HEK293 (cell line): ENCODE data around the gene MDP1.
"Not testable (repeated sequence)": the region's sequence is repeated elsewhere in the genome, so short reads cannot be mapped to it uniquely, and the experiment has no call there.

Experiments used
- CTCF ChIA-PET: fragments of 350-600 bp; formaldehyde crosslinking; extraction: SDS; loops from one replicate; lab custom pipeline; 2021; ENCODE audit warnings: antibody characterized with exemption; lab: Yijun Ruan, JAX
- POLR2A ChIA-PET: fragments of 300-600 bp; formaldehyde crosslinking; extraction: SDS; loops from one replicate; lab custom pipeline; 2020; ENCODE audit warnings: antibody characterized with exemption, inconsistent platforms; lab: Yijun Ruan, JAX
- H3K27ac ChIP-seq: fragments of 200-500 bp; sonication (Bioruptor generic); 2 replicates; pipeline ENCODE4 v1.5.1; 2014; ENCODE audit warnings: low read depth, low read length, control low read depth, inconsistent platforms; ENCODE audit errors: extremely low read depth
- H3K36me3 ChIP-seq, 2 experiments: fragments of 200-500 bp in 1 of 2; sonication (Bioruptor generic) in 1 of 2; 1 replicate in 1 of 2; 2 replicates in 1 of 2; pipeline ENCODE4 v1.5.1; 2014 to 2017; ENCODE audit warnings: inconsistent platforms in 2 of 2, low read length in 2 of 2; ENCODE audit not compliant: control insufficient read depth in 2 of 2, insufficient read depth in 1 of 2
- H3K4me1 ChIP-seq: fragments of 200-500 bp; sonication (Bioruptor generic); 2 replicates; pipeline ENCODE4 v1.5.1; 2014; ENCODE audit warnings: mild to moderate bottlenecking, low read length, inconsistent platforms; ENCODE audit not compliant: control insufficient read depth, insufficient read depth
- H3K4me3 ChIP-seq: 2 replicates; pipeline ENCODE4 v1.5.1; 2011; ENCODE audit warnings: low read depth, mild to moderate bottlenecking, control low read depth, low read length, moderate library complexity
- H3K9me3 ChIP-seq: fragments of 200-500 bp; sonication (Bioruptor generic); 2 replicates; pipeline ENCODE4 v1.5.1; 2014; ENCODE audit warnings: low read depth, low read length, inconsistent platforms; ENCODE audit not compliant: control insufficient read depth, insufficient read depth
- EGR2 ChIP-seq: fragments of 450-650 bp; formaldehyde crosslinking; IDR thresholded peaks from 2 replicates; pipeline ENCODE4 v1.5.1; 2016; ENCODE audit warnings: low read depth, missing biosample characterization, missing genetic modification characterization
- GLIS1 ChIP-seq: fragments of 450-650 bp; formaldehyde crosslinking; IDR thresholded peaks from 2 replicates; pipeline ENCODE4 v1.5.1; 2016; ENCODE audit warnings: missing biosample characterization, missing genetic modification characterization
- KLF10 ChIP-seq: fragments of 450-650 bp; IDR thresholded peaks from 2 replicates; pipeline ENCODE4 v1.5.1; 2018; ENCODE audit warnings: missing biosample characterization, mild to moderate bottlenecking, missing genetic modification characterization
- ZBTB11 ChIP-seq: fragments of 450-650 bp; formaldehyde crosslinking; conservative IDR thresholded peaks from 2 replicates; pipeline ENCODE4 v1.5.1; 2016; ENCODE audit warnings: low read depth, missing biosample characterization, missing genetic modification characterization
- ZBTB49 ChIP-seq: fragments of 450-650 bp; formaldehyde crosslinking; IDR thresholded peaks from 2 replicates; pipeline ENCODE4 v1.5.1; 2016; ENCODE audit warnings: missing biosample characterization, missing genetic modification characterization, low read depth
- ZBTB7A ChIP-seq: fragments of 450-650 bp; formaldehyde crosslinking; IDR thresholded peaks from 2 replicates; pipeline ENCODE4 v1.5.1; 2016; ENCODE audit warnings: low read depth, missing biosample characterization, missing genetic modification characterization
- ZFHX2 ChIP-seq: fragments of 450-650 bp; formaldehyde crosslinking; conservative IDR thresholded peaks from 2 replicates; pipeline ENCODE4 v1.5.1; 2016; ENCODE audit warnings: missing biosample characterization, missing genetic modification characterization
- ZNF16 ChIP-seq: fragments of 450-650 bp; formaldehyde crosslinking; IDR thresholded peaks from 2 replicates; pipeline ENCODE4 v1.5.1; 2016; ENCODE audit warnings: low read depth, missing biosample characterization, missing genetic modification characterization
- ZNF18 ChIP-seq: fragments of 450-650 bp; formaldehyde crosslinking; IDR thresholded peaks from 2 replicates; pipeline ENCODE4 v1.5.1; 2016; ENCODE audit warnings: missing biosample characterization, missing genetic modification characterization
- ZNF274 ChIP-seq, 2 experiments: fragments of 200-500 bp in 1 of 2; fragments of 450-650 bp in 1 of 2; sonication (Bioruptor generic) in 1 of 2; formaldehyde crosslinking in 1 of 2; IDR thresholded peaks; 2 replicates each; pipeline versions ENCODE4 v1.5.1 to v1.6.1; 2014 to 2016; ENCODE audit warnings: borderline replicate concordance in 1 of 2, inconsistent platforms in 1 of 2, low read length in 1 of 2, missing biosample characterization in 1 of 2, missing genetic modification characterization in 1 of 2
- ZNF350 ChIP-seq: fragments of 450-650 bp; formaldehyde crosslinking; IDR thresholded peaks from 2 replicates; pipeline ENCODE4 v1.5.0; 2017; ENCODE audit warnings: missing biosample characterization, mild to moderate bottlenecking, missing genetic modification characterization
- ZNF449 ChIP-seq: fragments of 450-650 bp; formaldehyde crosslinking; IDR thresholded peaks from 2 replicates; pipeline ENCODE4 v1.5.1; 2017; ENCODE audit warnings: missing biosample characterization, mild to moderate bottlenecking, missing genetic modification characterization, moderate library complexity

MDP1 gene

GRCh38 chr14:24203249-24203886 lies 12.5 kb downstream of the MDP1 start:
- peaks cover 12 to 62% of the 10 kb centered on the region in 2 experiments for H3K36me3 ChIP-seq
- H3K27ac ChIP-seq, H3K9me3 ChIP-seq, H3K4me1 ChIP-seq, CTCF ChIA-PET, H3K4me3 ChIP-seq: not testable (repeated sequence)
- POLR2A ChIA-PET: interaction anchor here (0.9 kb wide), 1 partner anchor 10 kb away, joined by 3 read pairs; the partner anchor contains the start of gene CHMP4A

- CTCF ChIA-PET, H3K4me3 ChIP-seq, H3K9me3 ChIP-seq, H3K27ac ChIP-seq, H3K4me1 ChIP-seq: not testable (repeated sequence)
- POLR2A ChIA-PET: interaction anchor here (0.9 kb wide), 1 partner anchor 11 kb away, joined by 3 read pairs; the partner anchor contains the start of gene CHMP4A
- peaks cover 7 to 54% of the 10 kb centered on the region in 2 experiments; a peak in 2 of 3 replicates for H3K36me3 ChIP-seq
These were observed 13.3 kb downstream of the MDP1 start for GRCh38 chr14:24202538-24202937.

- TF ChIP-seq ZFHX2 (peak; percentile 61), ZNF274 (IDR thresholded peaks at IDR 0.05; ENCODE audit: low read length) (no peak), ZNF274 (tag by site-specific recombination; IDR thresholded peaks at IDR 0.05; ENCODE audit: borderline replicate concordance) (peak; percentile 62; the same call in 1 of the 2 replicates), ZNF18 (peak; percentile 46; the same call in 1 of the 2 replicates), EGR2 (peak; percentile 60), GLIS1 (tag by site-specific recombination) (0 out of 2 replicates have a peak, but pooled peaks have one; percentile 11), ZBTB7A (tag by site-specific recombination) (no peak)
- H3K9me3 ChIP-seq: no peaks in the 10 kb centered on the region
- peaks cover 4% of the 10 kb centered on the region; the same call in 1 of the 2 replicates for H3K4me1 ChIP-seq
- H3K36me3 ChIP-seq: peaks cover 4 to 31% of the 10 kb centered on the region in 2 experiments; a peak in 2 of 3 replicates
- ChIA-PET POLR2A (interaction anchor here (1.6 to 2.0 kb wide), 2 partner anchors 10 to 14 kb away, joined by 4 to 7 read pairs; partner anchors contain the start of genes CHMP4A and IPO4), CTCF (no interaction called here)
- peak overlapping the region; percentile 25; the same call in 1 of the 2 replicates for H3K27ac ChIP-seq
- no peak overlapping the region for H3K4me3 ChIP-seq
These were observed 16.9 kb downstream of the MDP1 start for GRCh38 chr14:24198814-24199524.

GRCh38 chr14:24197056-24197450 lies 18.8 kb downstream of the MDP1 start:
- Histone ChIP-seq H3K27ac (no peak overlapping the region), H3K36me3 (peaks cover 4 to 40% of the 10 kb centered on the region in 2 experiments), H3K4me1 (peaks cover 4% of the 10 kb centered on the region; the same call in 1 of the 2 replicates), H3K9me3 (no peaks in the 10 kb centered on the region), H3K4me3 (no peak overlapping the region)
- POLR2A ChIA-PET: interaction anchor here (4.1 kb wide), 1 partner anchor 17 kb away, joined by 43 read pairs; the partner anchor contains the start of genes CHMP4A and MDP1
- TF ChIP-seq ZNF449 (tag by site-specific recombination) (no peak), ZBTB49 (no peak), KLF10 (tag by site-specific recombination) (no peak), ZNF16 (no peak), ZNF350 (tag by site-specific recombination) (no peak), ZBTB11 (tag by site-specific recombination) (no peak)
- TF ChIP-seq, all 188 proteins: peak for 0
- CTCF ChIA-PET: interaction anchor here (0.6 to 0.7 kb wide), 2 partner anchors 42 to 139 kb away, joined by 3 to 5 read pairs; no protein-coding TSS in a partner anchor
